Measurements from ENCODE around the gene TMEM176B. TPM values are rescaled to one million over a fixed set of nuclear protein-coding genes. Genes with fewer than 3 reads are reported as not detected.

TMEM176B gene
- total RNA-seq, 2 donors from 2014 or later = 125 to 241 TPM

- DNase-seq (no peak), ATAC-seq (no peak)
- intact Hi-C loops (cut with DNase I) = no loop called here
Measured at GRCh38 chr7:150769768-150770167, 30.4 kb downstream of the TMEM176B start.

GRCh38 chr7:150766334-150766709, 33.8 kb downstream of the TMEM176B start:
- intact Hi-C loops (cut with DNase I) = no loop called here
- DNase-seq = no peak
- ATAC-seq = no peak

DNA sequence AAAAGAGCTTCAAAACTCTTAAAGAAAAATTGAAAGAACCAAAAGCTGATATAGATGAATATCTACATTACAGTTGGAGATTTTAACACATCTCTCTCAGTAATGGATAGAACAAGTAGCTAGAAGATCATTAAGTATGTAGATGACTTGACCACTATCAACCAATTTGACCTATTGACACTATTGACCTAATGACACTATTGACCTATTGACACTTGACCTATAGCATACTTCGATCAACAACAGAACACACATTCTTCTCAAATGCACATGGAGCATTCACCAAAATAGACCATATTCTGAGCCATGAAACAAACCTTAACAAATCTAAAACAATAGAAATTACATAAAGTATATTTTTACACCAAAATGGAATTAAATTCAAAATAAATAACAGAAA, 40.7 kb downstream of the TMEM176B start:
- intact Hi-C loops (cut with DNase I) = no loop called here
- ATAC-seq (no peak), DNase-seq (no peak)

- intact Hi-C loops (cut with DNase I) = loop anchor here in 1 of 2 donors (2.0 kb wide), 1 partner anchor 308 kb away; no protein-coding TSS in a partner anchor
- no peak for ATAC-seq
- DNase-seq = no peak
Measured at GRCh38 chr7:150756858-150757257, 43.3 kb downstream of the TMEM176B start.

DNA sequence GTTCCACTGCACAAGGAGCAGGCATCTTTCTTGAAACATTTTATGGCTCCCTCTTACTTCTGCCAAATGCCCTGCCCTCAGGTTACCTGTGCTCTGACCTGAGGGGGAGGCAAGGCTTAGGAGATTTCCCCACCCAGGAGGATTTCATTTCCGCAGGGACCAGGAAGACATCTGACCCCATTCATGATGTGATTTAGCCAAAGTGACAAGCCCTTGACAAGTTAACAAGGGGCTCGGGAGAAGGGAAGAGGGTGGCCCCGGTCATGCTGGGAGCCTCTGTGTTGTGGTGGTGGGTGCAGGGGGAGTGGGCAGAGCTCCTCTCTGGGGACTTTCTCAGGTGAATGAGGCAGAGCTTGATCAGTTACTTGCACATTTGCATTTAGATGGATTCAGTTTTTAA, 44.0 kb downstream of the TMEM176B start:
- DNase-seq = no peak
- intact Hi-C loops (cut with DNase I) = loop anchor here in 1 of 2 donors (2.0 kb wide), 1 partner anchor 307 kb away; no protein-coding TSS in a partner anchor
- ATAC-seq = no peak

DNA sequence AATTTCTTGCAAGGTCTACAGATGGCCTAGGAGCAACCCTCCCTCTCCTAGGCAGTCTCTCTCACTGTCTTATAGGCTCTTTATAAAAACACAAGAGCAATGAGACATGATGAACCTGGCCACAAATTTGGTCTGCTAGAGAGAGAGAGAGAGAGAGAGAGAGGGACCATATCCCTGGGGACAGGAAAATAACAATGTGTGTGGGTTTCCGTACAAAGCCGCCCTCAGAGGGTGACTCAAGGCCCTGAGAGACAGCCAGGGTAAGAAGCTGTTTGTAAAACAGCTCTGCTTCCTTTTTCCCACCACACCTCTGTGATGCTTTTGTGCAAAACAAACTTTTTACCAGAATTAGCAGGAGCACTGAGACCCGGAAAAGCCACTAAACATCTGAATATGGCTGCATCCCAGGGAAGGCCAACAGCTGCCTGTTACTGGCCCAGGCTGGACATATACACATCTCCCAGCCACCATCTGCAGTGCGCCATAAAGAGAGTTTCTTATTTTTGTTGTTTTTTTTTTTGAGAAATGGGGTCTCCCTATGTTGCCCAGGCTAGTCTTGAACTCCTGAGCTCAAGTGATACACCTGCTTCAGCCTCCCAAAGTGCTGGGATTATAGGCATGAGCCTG, 44.6 kb downstream of the TMEM176B start:
- DNase-seq (peak; percentile 49), ATAC-seq (peak; percentile 36 to 55)
- intact Hi-C loops (cut with DNase I) = loop anchor here in 1 of 2 donors (2.0 kb wide), 1 partner anchor 307 kb away; no protein-coding TSS in a partner anchor

DNA sequence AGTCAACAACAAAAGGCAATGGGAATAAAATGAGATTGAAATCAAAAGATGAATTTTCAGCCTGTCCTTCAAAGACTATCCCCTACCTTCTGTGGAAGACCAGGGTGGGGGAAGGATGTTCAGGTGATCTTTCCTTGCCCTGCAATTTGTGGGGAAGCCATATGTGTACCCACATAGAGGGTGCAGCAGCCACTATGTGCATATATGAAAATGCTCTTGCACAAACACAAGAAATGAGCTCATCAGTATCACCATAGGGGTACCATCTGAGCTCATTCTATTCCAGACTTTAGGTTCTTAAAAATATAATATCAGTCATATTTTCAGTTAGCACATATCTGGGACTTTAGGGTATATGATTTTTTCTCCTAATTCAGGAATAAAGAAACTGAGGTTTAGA, 45.2 kb downstream of the TMEM176B start:
- intact Hi-C loops (cut with DNase I) = no loop called here
- no peak for ATAC-seq
- no peak for DNase-seq

GRCh38 chr7:150753826-150754603, 46.1 kb downstream of the TMEM176B start:
- DNase-seq (no peak), ATAC-seq (peak; percentile 56 to 63)
- intact Hi-C loops (cut with DNase I) = no loop called here

GRCh38 chr7:150753239-150753638, 46.9 kb downstream of the TMEM176B start:
- no peak for ATAC-seq
- DNase-seq = peak; percentile 34
- intact Hi-C loops (cut with DNase I) = no loop called here

DNA sequence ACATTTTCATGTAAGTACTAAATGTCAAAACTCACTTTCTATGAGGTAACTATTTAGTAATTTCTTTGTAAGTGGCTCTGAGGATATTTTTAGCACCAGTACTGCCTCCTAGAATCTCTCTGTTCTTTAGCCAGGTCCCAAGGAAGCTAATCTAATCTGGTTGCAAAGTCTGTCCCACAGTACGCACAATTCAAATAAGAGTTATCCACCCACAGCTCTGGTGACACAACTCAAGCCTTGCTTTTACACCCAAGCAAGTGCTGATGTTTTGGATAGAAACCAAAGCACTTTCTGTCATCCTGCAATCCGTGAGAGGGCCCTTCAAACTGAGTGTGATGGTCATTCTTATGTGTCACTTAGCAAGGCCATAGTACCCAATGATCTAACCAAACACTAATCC, 48.5 kb downstream of the TMEM176B start:
- peak; percentile 81 to 86 for ATAC-seq
- no peak for DNase-seq
- intact Hi-C loops (cut with DNase I) = no loop called here

GRCh38 chr7:150748376-150748775, 51.8 kb downstream of the TMEM176B start:
- intact Hi-C loops (cut with DNase I) = loop anchor here in 1 of 2 donors (5.0 kb wide), 1 partner anchor 121 kb away; no protein-coding TSS in a partner anchor
- ATAC-seq (no peak), DNase-seq (no peak)

DNA sequence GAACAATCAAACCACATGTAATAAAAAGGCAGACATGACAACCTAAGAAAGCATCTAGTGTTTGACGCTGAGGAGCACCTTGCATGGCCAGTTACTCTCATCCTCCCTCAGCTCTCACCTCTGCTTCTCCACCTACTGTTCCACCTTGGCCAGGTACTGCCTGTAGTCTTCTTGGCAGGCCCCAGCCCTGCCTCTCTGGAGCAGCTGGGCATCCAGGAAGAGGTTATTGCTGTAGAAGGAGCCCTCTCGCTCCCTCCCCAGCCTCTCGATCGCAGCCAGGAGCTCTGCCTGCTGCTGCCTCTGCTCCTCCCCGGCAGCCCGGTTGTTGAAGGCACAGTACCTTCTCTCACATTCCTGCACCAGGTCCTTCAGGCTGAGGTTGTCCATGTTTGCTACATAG, 53.2 kb downstream of the TMEM176B start:
- no peak for ATAC-seq
- no peak for DNase-seq
- intact Hi-C loops (cut with DNase I) = loop anchor here in 1 of 2 donors (5.0 kb wide), 1 partner anchor 120 kb away; no protein-coding TSS in a partner anchor

- ATAC-seq (no peak), DNase-seq (no peak)
- intact Hi-C loops (cut with DNase I) = loop anchor here in 1 of 2 donors (5.0 kb wide), 1 partner anchor 119 kb away; no protein-coding TSS in a partner anchor
Measured at GRCh38 chr7:150745876-150746275, 54.3 kb downstream of the TMEM176B start.

- no peak for DNase-seq
- ATAC-seq = no peak
- intact Hi-C loops (cut with DNase I) = loop anchor here in 1 of 2 donors (5.0 kb wide), 1 partner anchor 118 kb away; no protein-coding TSS in a partner anchor
Measured at GRCh38 chr7:150745086-150745485, 55.1 kb downstream of the TMEM176B start.

GRCh38 chr7:150744041-150744656, 56.0 kb downstream of the TMEM176B start:
- ATAC-seq (no peak), DNase-seq (no peak)
- intact Hi-C loops (cut with DNase I) = no loop called here

- intact Hi-C loops (cut with DNase I) = no loop called here
- ATAC-seq (no peak), DNase-seq (no peak)
Measured at GRCh38 chr7:150742286-150742968, 57.7 kb downstream of the TMEM176B start.

Data from left cardiac atrium (tissue), 4 donors.